Measurements from ENCODE around the gene COL23A1.

COL23A1 gene

DNA sequence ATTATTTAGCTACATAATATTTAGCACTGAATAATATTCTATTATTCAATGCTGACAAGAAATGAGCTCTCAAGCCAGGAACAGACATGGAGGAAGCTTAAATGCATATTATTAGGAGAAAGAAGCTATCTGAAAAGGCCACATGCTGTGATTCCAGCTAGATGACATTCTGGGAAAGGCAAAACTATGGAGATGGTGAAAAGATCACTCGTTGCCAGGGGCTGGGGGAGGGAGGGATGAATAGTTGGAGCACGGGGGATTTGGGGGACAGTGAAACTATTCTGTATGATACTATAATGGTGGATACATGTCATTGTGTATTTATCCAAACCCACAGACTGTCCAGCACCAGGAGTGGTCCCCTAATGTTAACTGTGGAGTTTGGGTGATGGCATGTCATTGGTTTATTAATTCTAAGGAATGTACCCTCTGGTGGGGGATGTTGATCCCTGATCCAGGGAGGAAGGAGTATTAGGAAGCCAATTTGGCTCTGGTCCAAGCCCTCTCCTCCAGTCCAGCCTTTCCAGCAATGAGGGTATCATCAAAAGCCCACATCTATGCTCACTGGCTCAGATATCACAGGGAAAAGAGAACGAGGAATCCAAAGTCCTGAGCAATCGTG is 162.5 kb downstream of the COL23A1 start:
- no peak overlapping the region for H3K4me3 ChIP-seq (ENCODE audit: low read length)
- no peak for DNase-seq (ENCODE audit: low read depth)
- TF ChIP-seq CTCF (conservative IDR thresholded peaks at IDR 0.05; ENCODE audit: low read depth, low read length) = no peak

DNA sequence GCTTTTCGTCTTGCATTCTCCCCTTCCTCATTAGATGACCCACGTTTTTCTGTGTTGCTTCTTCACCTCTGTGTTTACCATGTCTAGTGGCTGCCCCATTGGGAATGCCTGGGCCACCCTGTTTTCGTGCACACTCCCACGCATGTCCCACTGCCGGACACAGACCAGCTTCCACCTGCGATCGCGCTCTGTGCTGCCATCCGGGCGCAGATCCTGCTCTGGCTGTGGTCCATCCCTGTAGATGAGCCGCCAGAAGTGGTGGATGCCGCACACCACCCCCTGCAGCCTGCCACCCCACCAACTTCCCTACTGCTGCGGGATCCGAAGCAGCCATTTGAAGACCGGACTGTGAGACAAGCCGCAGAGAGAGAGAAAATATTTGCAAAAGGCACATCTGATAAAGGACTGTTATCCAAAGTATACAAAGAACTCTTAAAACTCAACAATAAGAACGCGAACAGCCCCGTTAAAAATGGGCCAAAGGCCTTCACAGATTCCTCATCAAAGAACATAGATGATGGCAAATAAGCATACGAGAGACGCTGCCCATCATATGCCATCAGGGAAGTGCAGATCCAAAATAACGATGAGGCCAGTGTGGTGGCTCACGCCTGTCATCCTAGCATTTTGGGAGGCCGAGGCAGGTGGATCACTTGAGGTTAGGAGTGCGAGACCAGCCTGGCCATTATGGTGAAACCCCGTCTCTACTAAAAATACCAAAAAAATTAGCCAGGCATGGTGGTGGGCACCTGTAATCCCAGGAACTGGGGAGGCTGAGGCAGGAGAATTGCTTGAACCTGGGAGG is 163.7 kb downstream of the COL23A1 start:
- no peak for DNase-seq (ENCODE audit: low read depth)
- no peak for TF ChIP-seq CTCF (conservative IDR thresholded peaks at IDR 0.05; ENCODE audit: low read depth, low read length)
- no peak overlapping the region for H3K4me3 ChIP-seq (ENCODE audit: low read length)

- DNase-seq (ENCODE audit: low read depth) = no peak
- H3K4me3 ChIP-seq (ENCODE audit: low read length) = no peak overlapping the region
- no peak for TF ChIP-seq CTCF (conservative IDR thresholded peaks at IDR 0.05; ENCODE audit: low read depth, low read length)
Observed at GRCh38 chr5:178425621-178426068, 164.5 kb downstream of the COL23A1 start.

DNA sequence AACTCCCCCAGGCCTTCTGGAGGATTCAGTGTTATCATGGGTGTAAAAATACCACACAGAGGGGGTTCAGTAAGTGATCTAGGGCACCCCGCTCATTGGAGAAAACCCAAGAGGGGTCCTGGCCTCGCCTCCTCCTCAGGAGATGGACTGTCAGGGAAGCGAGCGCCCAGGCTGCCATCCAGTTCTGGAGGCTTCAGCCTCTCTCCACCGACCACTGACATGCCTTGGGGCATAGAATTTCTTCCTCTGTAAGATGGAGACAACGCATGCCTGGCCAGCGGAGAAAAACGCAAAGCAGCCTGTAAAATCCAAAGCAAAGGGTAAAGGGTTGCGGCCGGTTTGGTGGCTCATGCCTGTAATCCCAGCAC is 165.4 kb downstream of the COL23A1 start:
- DNase-seq (ENCODE audit: low read depth) = no peak
- no peak overlapping the region for H3K4me3 ChIP-seq (ENCODE audit: low read length)
- TF ChIP-seq CTCF (conservative IDR thresholded peaks at IDR 0.05; ENCODE audit: low read depth, low read length) = no peak

- TF ChIP-seq CTCF (conservative IDR thresholded peaks at IDR 0.05; ENCODE audit: low read depth, low read length) = no peak
- H3K4me3 ChIP-seq (ENCODE audit: low read length) = no peak overlapping the region
- DNase-seq (ENCODE audit: low read depth) = no peak
Observed at GRCh38 chr5:178423901-178424809, 166.0 kb downstream of the COL23A1 start.

DNA sequence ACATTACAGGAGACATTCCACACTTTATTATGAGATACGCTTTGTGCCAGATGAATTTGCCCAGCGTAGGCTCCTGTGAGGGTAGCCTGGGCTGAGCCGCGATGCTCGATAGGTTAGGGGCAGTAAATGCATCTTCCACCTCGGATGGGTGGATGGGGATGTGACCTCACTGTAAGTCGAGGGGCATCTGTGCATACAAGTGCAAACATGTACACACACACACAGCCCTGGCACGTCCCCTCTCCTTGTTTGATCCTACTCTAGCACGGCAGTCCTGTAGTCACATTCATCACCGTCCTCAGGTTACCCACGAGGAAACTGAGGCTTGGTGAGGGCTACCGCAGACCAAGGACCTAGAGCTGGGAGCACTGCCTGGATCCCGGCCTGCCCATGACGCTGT is 166.8 kb downstream of the COL23A1 start:
- TF ChIP-seq CTCF (conservative IDR thresholded peaks at IDR 0.05; ENCODE audit: low read depth, low read length) = no peak
- no peak for DNase-seq (ENCODE audit: low read depth)
- H3K4me3 ChIP-seq (ENCODE audit: low read length) = no peak overlapping the region
